ENCODE measurements around the gene CALN1. TPM values are rescaled to one million over a fixed set of nuclear protein-coding genes. Genes with fewer than 3 reads are reported as not detected.

CALN1 gene
- total and polyA plus RNA-seq, 2 experiments from 2014 or later: 0.23 to 0.28 TPM

GRCh38 chr7:72015136-72015535, 397.0 kb downstream of the CALN1 start:
- Histone ChIP-seq H3K4me1 (ENCODE audit: insufficient read depth) (no peaks in the 10 kb centered on the region), H4K20me1 (ENCODE audit: insufficient read depth, poor library complexity, severe bottlenecking) (no peaks in the 10 kb centered on the region), H3K9me3 (ENCODE audit: low read depth) (no peaks in the 10 kb centered on the region), H3K9me2 (replicated peaks; ENCODE audit: insufficient read depth) (no peaks in the 10 kb centered on the region), H3K27ac (no peak overlapping the region), H3K36me3 (replicated peaks; ENCODE audit: insufficient read depth, low read depth) (no peaks in the 10 kb centered on the region), H3K4me3 (no peak overlapping the region), H3K79me2 (no peaks in the 10 kb centered on the region), H3K4me2 (no peak overlapping the region), H3K27me3 (no peaks in the 10 kb centered on the region), H2AFZ (no peak overlapping the region)
- 87% methylated on average over 4 of the region's 4 CpGs for WGBS (ENCODE audit: low lambda C conversion rate, missing lambda C conversion rate)
- DNase-seq (ENCODE audit: low spot score): no peak
- TF ChIP-seq EZH2phosphoT487 (IDR thresholded peaks at IDR 0.05; ENCODE audit: low read depth, severe bottlenecking, unreplicated experiment): no peak
- no peak for TF ChIP-seq CTCF (IDR thresholded peaks at IDR 0.05; ENCODE audit: poor library complexity)
- TF ChIP-seq EZH2 (IDR thresholded peaks at IDR 0.05; ENCODE audit: borderline replicate concordance): no peak

- H3K36me3 ChIP-seq (replicated peaks; ENCODE audit: insufficient read depth, low read depth): no peaks in the 10 kb centered on the region
- H3K9me2 ChIP-seq (replicated peaks; ENCODE audit: insufficient read depth): no peaks in the 10 kb centered on the region
- no peak for TF ChIP-seq CTCF (IDR thresholded peaks at IDR 0.05; ENCODE audit: poor library complexity)
- no peak for TF ChIP-seq EZH2 (IDR thresholded peaks at IDR 0.05; ENCODE audit: borderline replicate concordance)
- no peak for TF ChIP-seq EZH2phosphoT487 (IDR thresholded peaks at IDR 0.05; ENCODE audit: low read depth, severe bottlenecking, unreplicated experiment)
- DNase-seq (ENCODE audit: low spot score): no peak
- H3K27ac ChIP-seq: no peak overlapping the region
- WGBS (ENCODE audit: low lambda C conversion rate, missing lambda C conversion rate): 91% methylated on average over 10 of the region's 10 CpGs
- H3K4me3 ChIP-seq: no peak overlapping the region
- no peaks in the 10 kb centered on the region for H3K9me3 ChIP-seq (ENCODE audit: low read depth)
- no peaks in the 10 kb centered on the region for H3K4me1 ChIP-seq (ENCODE audit: insufficient read depth)
- H2AFZ ChIP-seq: no peak overlapping the region
- H3K27me3 ChIP-seq: no peaks in the 10 kb centered on the region
- H4K20me1 ChIP-seq (ENCODE audit: insufficient read depth, poor library complexity, severe bottlenecking): no peaks in the 10 kb centered on the region
- no peaks in the 10 kb centered on the region for H3K79me2 ChIP-seq
- no peak overlapping the region for H3K4me2 ChIP-seq
Observed at GRCh38 chr7:72007018-72007417, 405.1 kb downstream of the CALN1 start.

GRCh38 chr7:72003236-72003635, 408.9 kb downstream of the CALN1 start:
- no peaks in the 10 kb centered on the region for H3K4me1 ChIP-seq (ENCODE audit: insufficient read depth)
- H3K4me2 ChIP-seq: no peak overlapping the region
- H3K4me3 ChIP-seq: no peak overlapping the region
- H3K9me2 ChIP-seq (replicated peaks; ENCODE audit: insufficient read depth): no peaks in the 10 kb centered on the region
- H3K27ac ChIP-seq: no peak overlapping the region
- no peak for DNase-seq (ENCODE audit: low spot score)
- no peaks in the 10 kb centered on the region for H3K9me3 ChIP-seq (ENCODE audit: low read depth)
- H3K36me3 ChIP-seq (replicated peaks; ENCODE audit: insufficient read depth, low read depth): no peaks in the 10 kb centered on the region
- WGBS (ENCODE audit: low lambda C conversion rate, missing lambda C conversion rate): 93% methylated on average over 6 of the region's 6 CpGs
- no peak overlapping the region for H2AFZ ChIP-seq
- no peak for TF ChIP-seq EZH2phosphoT487 (IDR thresholded peaks at IDR 0.05; ENCODE audit: low read depth, severe bottlenecking, unreplicated experiment)
- no peak for TF ChIP-seq CTCF (IDR thresholded peaks at IDR 0.05; ENCODE audit: poor library complexity)
- TF ChIP-seq EZH2 (IDR thresholded peaks at IDR 0.05; ENCODE audit: borderline replicate concordance): no peak
- H3K79me2 ChIP-seq: no peaks in the 10 kb centered on the region
- H4K20me1 ChIP-seq (ENCODE audit: insufficient read depth, poor library complexity, severe bottlenecking): no peaks in the 10 kb centered on the region
- H3K27me3 ChIP-seq: no peaks in the 10 kb centered on the region

GRCh38 chr7:71996141-71996540, 416.0 kb downstream of the CALN1 start:
- Histone ChIP-seq H3K4me3 (no peak overlapping the region), H3K4me2 (no peak overlapping the region), H3K27ac (no peak overlapping the region), H3K4me1 (ENCODE audit: insufficient read depth) (no peaks in the 10 kb centered on the region), H3K27me3 (no peaks in the 10 kb centered on the region), H3K9me3 (ENCODE audit: low read depth) (no peaks in the 10 kb centered on the region), H2AFZ (no peak overlapping the region), H3K9me2 (replicated peaks; ENCODE audit: insufficient read depth) (no peaks in the 10 kb centered on the region), H3K36me3 (replicated peaks; ENCODE audit: insufficient read depth, low read depth) (no peaks in the 10 kb centered on the region), H3K79me2 (no peaks in the 10 kb centered on the region), H4K20me1 (ENCODE audit: insufficient read depth, poor library complexity, severe bottlenecking) (no peaks in the 10 kb centered on the region)
- DNase-seq (ENCODE audit: low spot score): no peak
- WGBS (ENCODE audit: low lambda C conversion rate, missing lambda C conversion rate): 82% methylated on average over 2 of the region's 2 CpGs
- TF ChIP-seq CTCF (IDR thresholded peaks at IDR 0.05; ENCODE audit: poor library complexity) (no peak), EZH2phosphoT487 (IDR thresholded peaks at IDR 0.05; ENCODE audit: low read depth, severe bottlenecking, unreplicated experiment) (no peak), EZH2 (IDR thresholded peaks at IDR 0.05; ENCODE audit: borderline replicate concordance) (no peak)
